GM23338 (cell line): ENCODE data around the gene TLR9. TPM values are rescaled to one million over a fixed set of nuclear protein-coding genes. Genes with fewer than 3 reads are reported as not detected.

ENCODE experiments used
- ATAC-seq: fragments of 200-7000 bp; cut with Tn5 transposase; 3 replicates; pipeline ENCODE4 v1.9.1; 2020
- DNase-seq: peaks from one replicate; pipeline ENCODE4 v3.0.0-alpha.2; 2015; ENCODE audit warnings: low spot score
- H2AFZ ChIP-seq: fragments of 200-600 bp; sonication (generic); 2 replicates; pipeline ENCODE4 v1.8.0; 2016; ENCODE audit warnings: antibody characterized with exemption, mild to moderate bottlenecking, moderate library complexity
- H3F3A ChIP-seq: fragments of 200-600 bp; sonication (generic); replicated peaks from 2 replicates; pipeline ENCODE4 v1.8.0; 2017; ENCODE audit warnings: antibody characterized with exemption, mixed run types, low read depth
- H3K27ac ChIP-seq: fragments of 200-600 bp; sonication (generic); 2 replicates; pipeline ENCODE4 v1.6.1; 2016; ENCODE audit warnings: low read depth
- H3K27me3 ChIP-seq: fragments of 200-600 bp; sonication (generic); 2 replicates; pipeline ENCODE4 v1.8.0; 2016; ENCODE audit warnings: mild to moderate bottlenecking, mixed run types, moderate library complexity; ENCODE audit not compliant: insufficient read depth
- H3K36me3 ChIP-seq: fragments of 200-600 bp; sonication (generic); 2 replicates; pipeline ENCODE4 v1.8.0; 2016; ENCODE audit warnings: mild to moderate bottlenecking; ENCODE audit not compliant: insufficient read depth
- H3K4me1 ChIP-seq: fragments of 200-600 bp; sonication (generic); 2 replicates; pipeline ENCODE4 v1.8.0; 2016; ENCODE audit warnings: mild to moderate bottlenecking, moderate library complexity; ENCODE audit not compliant: insufficient read depth
- H3K4me2 ChIP-seq: fragments of 200-600 bp; sonication (generic); 2 replicates; pipeline ENCODE4 v1.7.1; 2017; ENCODE audit warnings: mixed run types
- H3K4me3 ChIP-seq: fragments of 200-600 bp; sonication (generic); 2 replicates; pipeline ENCODE4 v1.6.1; 2016; ENCODE audit warnings: mixed run types
- H3K79me2 ChIP-seq: fragments of 200-600 bp; sonication (generic); replicated peaks from 2 replicates; pipeline ENCODE4 v1.8.0; 2017; ENCODE audit warnings: mild to moderate bottlenecking; ENCODE audit not compliant: insufficient read depth
- H3K9me2 ChIP-seq: fragments of 200-600 bp; sonication (generic); 2 replicates; pipeline ENCODE4 v1.8.0; 2017; ENCODE audit not compliant: insufficient read depth
- H4K20me1 ChIP-seq: fragments of 200-600 bp; sonication (generic); replicated peaks from 2 replicates; pipeline ENCODE4 v1.8.0; 2017; ENCODE audit warnings: mild to moderate bottlenecking; ENCODE audit not compliant: insufficient read depth
- H3K27ac Mint-ChIP-seq: 2 replicates; pipeline ENCODE4 v1.8.0; 2020; ENCODE audit warnings: inconsistent platforms, mild to moderate bottlenecking, moderate library complexity, mixed read lengths
- H3K27me3 Mint-ChIP-seq: 3 replicates; pipeline ENCODE4 v1.8.0; 2022; ENCODE audit warnings: low read depth, mild to moderate bottlenecking, moderate library complexity, mixed read lengths, inconsistent platforms; ENCODE audit not compliant: insufficient read depth, poor library complexity
- H3K36me3 Mint-ChIP-seq: 3 replicates; pipeline ENCODE4 v1.8.0; 2021; ENCODE audit warnings: low read depth, mild to moderate bottlenecking, inconsistent platforms, moderate library complexity, mixed read lengths
- H3K4me1 Mint-ChIP-seq: 3 replicates; pipeline ENCODE4 v1.8.0; 2020; ENCODE audit warnings: mild to moderate bottlenecking, inconsistent platforms, mixed read lengths
- H3K4me3 Mint-ChIP-seq: 3 replicates; pipeline ENCODE4 v1.8.0; 2021; ENCODE audit warnings: moderate library complexity, mild to moderate bottlenecking, inconsistent platforms, mixed read lengths
- H3K9me3 Mint-ChIP-seq: 3 replicates; pipeline ENCODE4 v1.8.0; 2020; ENCODE audit warnings: moderate library complexity, mild to moderate bottlenecking, inconsistent platforms, mixed read lengths
- CREB1 ChIP-seq: fragments of 250-450 bp; sonication (Bioruptor Pico); IDR thresholded peaks from 2 replicates; pipeline ENCODE4 v1.5.0; 2020; ENCODE audit warnings: low read depth, mild to moderate bottlenecking, moderate library complexity
- CTCF ChIP-seq, 2 experiments: fragments of 200-600 bp in 1 of 2; sonication (generic) in 1 of 2; conservative IDR thresholded peaks; 2 replicates each; pipeline versions ENCODE4 v1.5.1 to v1.6.1; 2016 to 2017; ENCODE audit warnings: antibody characterized with exemption in 2 of 2, low read depth in 2 of 2, mild to moderate bottlenecking in 2 of 2, moderate library complexity in 1 of 2
- EZH2 ChIP-seq: fragments of 200-600 bp; sonication (generic); IDR thresholded peaks from one replicate; pipeline ENCODE4 v1.8.0; 2017; ENCODE audit warnings: antibody characterized with exemption, mild to moderate bottlenecking, low read depth; ENCODE audit not compliant: unreplicated experiment
- NANOG ChIP-seq: IDR thresholded peaks from 2 replicates; pipeline ENCODE4 v1.6.1; 2016; ENCODE audit warnings: antibody characterized with exemption, borderline replicate concordance
- REST ChIP-seq: IDR thresholded peaks from one replicate; pipeline ENCODE4 v1.6.1; 2018; ENCODE audit warnings: antibody characterized with exemption; ENCODE audit not compliant: unreplicated experiment
- ZNF114 ChIP-seq: fragments of 250-450 bp; sonication (Bioruptor Pico); IDR thresholded peaks from 2 replicates; pipeline ENCODE4 v1.5.0; 2020; ENCODE audit warnings: mild to moderate bottlenecking, moderate library complexity
- ZNF462 ChIP-seq: fragments of 250-450 bp; sonication (Bioruptor Pico); IDR thresholded peaks from 2 replicates; pipeline ENCODE4 v1.5.0; 2020; ENCODE audit warnings: mild to moderate bottlenecking, moderate library complexity
- polyA plus RNA-seq: library from polyadenylated mRNA; unstranded; fragments of >200 nt; fragmentation: Nextera tagmentation; extraction: Ambion mirVana; gene quantifications from 2 replicates; pipeline ENCODE4 v1.2.1, GENCODE V29; 2016
- total RNA-seq: library from RNA; depleted of rRNA; stranded (reverse); fragments of >200 nt; shearing (Covaris generic); gene quantifications from 2 replicates; pipeline ENCODE4 v1.2.3, GENCODE V29; 2014

Gene TLR9
- total and polyA plus RNA-seq, 2 experiments from 2014 or later: not detected

- TF ChIP-seq ZNF462 (CRISPR knock-in tag): no peak
- TF ChIP-seq EZH2: no peak
- no peak for TF ChIP-seq ZNF114 (CRISPR knock-in tag)
These were observed 2.8 kb upstream of the TLR9 start (continued) for GRCh38 chr3:52228266-52228665.

- no peak for DNase-seq
- H3K4me1 ChIP-seq: no peaks in the 10 kb centered on the region
- H3K36me3 ChIP-seq: peaks cover 3% of the 10 kb centered on the region; the same call in 1 of the 2 replicates
- Mint-ChIP-seq H3K27ac (no peak overlapping the region), H3K36me3 (peaks cover 21% of the 10 kb centered on the region), H3K27me3 (peaks cover 12% of the 10 kb centered on the region), H3K4me1 (peaks cover 7% of the 10 kb centered on the region), H3K4me3 (no peak overlapping the region), H3K9me3 (no peaks in the 10 kb centered on the region)
- H3K27me3 ChIP-seq: no peaks in the 10 kb centered on the region
- H3K9me2 ChIP-seq: no peaks in the 10 kb centered on the region
- H4K20me1 ChIP-seq: no peaks in the 10 kb centered on the region
- H3K4me2 ChIP-seq: no peak overlapping the region
- no peak for ATAC-seq
- no peaks in the 10 kb centered on the region for H3K79me2 ChIP-seq
- H3F3A ChIP-seq: 0 out of 2 replicates have a peak, but pooled peaks cover 2% of the 10 kb centered on the region
- no peak overlapping the region for H3K4me3 ChIP-seq
- no peak overlapping the region for H3K27ac ChIP-seq
- no peak overlapping the region for H2AFZ ChIP-seq
- no peak for TF ChIP-seq NANOG
- no peak for TF ChIP-seq CTCF (conservative IDR thresholded peaks at IDR 0.05; ENCODE audit: low read depth in 2 of 2)
- TF ChIP-seq CREB1: no peak
- no peak for TF ChIP-seq REST
These were observed 2.3 kb upstream of the TLR9 start for GRCh38 chr3:52227766-52228165.
